GM19463 (cell line): Measurements from ENCODE around the gene SYPL1.

Experiments
- ATAC-seq: cut with Tn5 transposase; IDR thresholded peaks from one replicate; pipeline ENCODE4 v1.9.1; 2021; ENCODE audit warnings: mild to moderate bottlenecking, moderate library complexity; ENCODE audit not compliant: unreplicated experiment

SYPL1 gene

DNA sequence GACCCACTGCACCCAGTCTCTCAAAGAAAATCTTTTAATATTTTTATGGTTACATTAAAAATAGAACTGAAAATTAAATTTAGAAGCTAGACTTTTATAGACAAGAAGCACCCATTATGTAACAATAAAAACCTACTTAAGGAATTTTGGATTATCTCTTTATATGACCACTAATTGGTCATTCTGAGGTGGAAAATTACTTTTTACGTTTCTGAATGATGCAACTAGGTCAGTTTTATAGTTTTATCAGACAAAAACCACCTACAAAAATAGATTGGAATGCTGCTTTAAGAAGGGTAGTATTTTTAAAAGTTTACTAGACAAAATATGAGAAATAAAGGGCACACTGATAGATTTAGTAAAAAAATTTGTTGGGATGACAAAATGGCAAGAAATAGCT lies 16.5 kb downstream of the SYPL1 start:
- no peak for ATAC-seq

DNA sequence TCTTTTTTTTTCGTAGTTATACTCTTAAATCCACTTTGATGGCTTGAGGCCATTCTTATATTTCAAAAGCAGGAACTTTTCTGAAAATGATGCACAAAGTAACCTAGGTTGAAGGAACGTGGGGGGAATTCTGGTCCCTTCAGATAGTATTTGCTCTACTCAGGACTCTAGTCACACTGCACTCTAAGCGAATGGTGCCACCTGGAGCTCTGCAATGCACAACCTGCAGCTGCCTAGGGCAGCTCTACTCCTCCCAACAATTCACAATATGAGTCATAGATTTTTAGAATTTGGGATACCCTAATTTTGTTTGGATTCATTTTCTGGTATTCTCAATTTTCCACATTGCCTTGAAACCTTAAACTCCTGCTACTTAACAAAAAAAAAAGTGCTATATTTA lies 17.3 kb downstream of the SYPL1 start:
- no peak for ATAC-seq

DNA sequence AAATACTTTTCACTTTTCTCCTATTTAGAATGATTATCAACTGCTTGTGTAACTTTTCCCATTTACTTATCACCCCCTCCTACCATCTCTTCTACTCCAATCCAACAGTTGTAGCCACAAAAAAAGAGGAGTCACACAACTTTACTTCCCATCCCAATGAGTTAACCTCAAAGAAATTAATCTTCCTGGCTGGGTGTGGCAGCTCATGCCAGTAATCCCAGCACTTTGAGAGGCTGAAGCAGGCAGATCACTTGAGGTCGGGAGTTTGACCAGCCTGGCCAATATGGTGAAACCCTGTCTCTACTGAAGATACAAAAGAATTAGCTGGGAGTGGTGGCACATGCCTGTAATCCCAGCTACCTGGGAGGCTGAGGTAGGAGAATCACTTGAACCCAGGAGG lies 19.9 kb downstream of the SYPL1 start:
- no peak for ATAC-seq

DNA sequence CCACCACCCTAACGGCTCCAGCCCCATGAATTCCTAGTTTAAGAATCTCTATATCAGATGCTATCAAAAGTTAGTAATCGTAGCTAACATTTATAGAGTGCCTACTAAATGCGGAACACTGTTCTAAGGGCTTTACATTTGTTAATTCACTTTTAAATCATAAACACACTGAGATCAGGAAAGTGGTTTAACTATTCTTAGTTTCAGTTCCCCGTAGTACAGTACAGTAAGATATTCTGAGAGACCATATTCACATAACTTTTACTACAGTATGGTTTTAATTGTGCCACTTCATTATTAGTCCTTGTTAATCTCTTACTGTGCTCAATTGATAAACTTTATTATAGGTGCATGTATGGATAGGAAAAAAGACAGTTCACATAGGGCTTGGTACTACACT lies 22.5 kb downstream of the SYPL1 start:
- ATAC-seq = peak; percentile 92

DNA sequence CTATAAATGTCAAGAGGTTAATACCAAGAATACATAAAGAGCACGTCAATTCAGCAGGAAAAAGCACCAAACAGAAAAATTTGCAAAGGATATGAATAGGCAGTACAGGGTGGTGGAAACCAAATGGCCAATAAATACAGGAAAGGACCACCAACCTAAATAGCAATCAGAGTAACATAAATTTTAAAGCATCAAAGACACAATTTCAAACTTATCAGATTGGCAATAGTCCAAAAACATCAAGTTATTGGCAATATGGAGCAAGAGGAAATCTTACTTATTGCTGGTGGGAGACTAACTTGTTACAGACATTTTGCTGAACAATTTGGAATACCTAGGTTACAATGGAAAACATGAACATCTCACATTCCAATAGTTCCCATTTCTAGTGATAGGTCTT lies 24.1 kb downstream of the SYPL1 start:
- ATAC-seq = no peak

DNA sequence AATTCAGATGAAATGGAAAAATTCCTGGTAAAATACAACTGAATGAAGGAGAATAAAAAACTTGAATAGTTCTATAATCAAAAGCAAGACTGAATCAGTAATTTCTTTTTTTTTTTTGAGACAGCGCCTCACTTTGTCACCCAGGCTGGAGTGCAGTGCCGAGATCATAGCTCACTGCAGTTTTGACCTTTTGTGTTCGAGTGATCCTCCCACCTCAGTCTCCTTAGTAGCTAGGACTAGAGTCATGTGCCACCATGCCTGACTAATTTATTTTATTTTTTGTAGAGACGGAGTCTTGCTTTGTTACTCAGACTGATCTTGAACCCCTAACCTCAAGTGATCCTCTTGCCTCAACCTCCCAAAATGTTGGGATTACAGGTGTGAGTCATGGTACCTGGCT lies 26.1 kb downstream of the SYPL1 start:
- no peak for ATAC-seq

DNA sequence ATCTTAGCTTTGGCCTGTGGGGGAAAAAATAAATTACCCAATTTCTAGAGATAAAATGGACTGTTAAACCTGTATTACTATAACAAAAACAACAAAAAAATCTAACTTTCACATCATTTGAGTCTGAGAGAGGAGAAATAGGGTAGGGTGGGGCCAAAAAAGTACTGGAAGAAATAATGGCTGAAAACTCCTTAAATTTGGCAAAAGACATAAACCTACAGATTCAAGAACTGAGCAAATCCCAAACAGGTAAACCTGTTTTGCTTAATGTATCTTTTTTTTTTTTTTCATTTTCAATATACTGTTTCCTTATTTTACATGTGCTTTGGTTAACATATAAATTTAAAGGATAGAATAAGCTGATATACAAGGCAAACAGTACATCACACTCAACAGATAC lies 27.1 kb downstream of the SYPL1 start:
- no peak for ATAC-seq

DNA sequence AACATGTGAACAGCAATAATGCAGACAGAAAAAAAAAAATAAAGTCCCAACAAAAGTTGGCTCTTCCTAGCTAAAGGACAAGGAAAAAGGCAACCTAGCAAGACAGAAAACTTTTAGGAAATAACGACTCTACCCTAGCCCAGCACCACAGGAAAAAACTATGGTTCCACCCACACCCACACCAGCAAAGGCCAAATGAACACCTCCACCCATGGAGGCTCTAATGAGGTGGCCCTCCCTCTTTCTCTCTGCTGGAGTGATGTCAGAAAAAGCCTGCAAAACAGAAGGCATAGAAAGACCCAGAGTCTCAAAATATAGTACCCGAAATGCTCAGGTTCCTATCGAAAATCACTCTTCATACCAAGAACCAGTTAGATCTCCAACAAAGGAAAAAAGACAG lies 28.4 kb downstream of the SYPL1 start:
- ATAC-seq = no peak

DNA sequence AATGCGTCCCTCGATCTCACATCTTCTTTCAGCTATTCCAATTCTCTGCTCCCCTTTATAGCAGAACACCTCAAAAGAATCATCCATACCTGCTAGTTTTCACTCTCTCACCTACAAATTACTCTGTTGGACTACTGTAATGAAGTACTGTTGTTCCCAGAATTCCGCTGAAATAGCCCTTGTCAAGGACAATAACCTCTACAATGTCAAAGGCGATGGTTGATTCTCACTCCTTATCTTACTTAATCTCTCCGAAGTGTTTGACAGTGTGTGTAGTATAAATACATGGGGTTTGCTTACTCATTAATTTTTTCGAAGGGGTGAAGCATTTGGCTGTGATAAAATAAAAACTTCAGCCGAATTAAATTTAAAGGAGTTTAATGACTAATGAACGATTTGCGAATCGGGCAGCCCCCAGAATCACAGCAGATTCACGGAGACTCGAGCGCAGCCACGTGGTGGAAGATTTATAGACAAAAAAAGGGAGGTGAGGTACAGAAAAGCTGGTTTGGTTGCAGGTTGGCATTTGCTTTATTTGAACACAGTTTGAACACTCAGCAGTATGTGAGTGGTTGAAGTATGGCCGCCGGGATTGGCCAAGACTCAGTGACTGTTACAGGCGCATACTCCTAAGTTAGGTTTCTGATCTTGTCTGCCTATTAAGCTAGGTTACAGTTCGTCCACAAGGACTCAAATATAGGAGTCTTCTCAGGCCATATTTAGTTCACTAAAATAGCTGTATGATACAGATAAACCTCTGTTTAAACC lies 29.8 kb downstream of the SYPL1 start:
- no peak for ATAC-seq

DNA sequence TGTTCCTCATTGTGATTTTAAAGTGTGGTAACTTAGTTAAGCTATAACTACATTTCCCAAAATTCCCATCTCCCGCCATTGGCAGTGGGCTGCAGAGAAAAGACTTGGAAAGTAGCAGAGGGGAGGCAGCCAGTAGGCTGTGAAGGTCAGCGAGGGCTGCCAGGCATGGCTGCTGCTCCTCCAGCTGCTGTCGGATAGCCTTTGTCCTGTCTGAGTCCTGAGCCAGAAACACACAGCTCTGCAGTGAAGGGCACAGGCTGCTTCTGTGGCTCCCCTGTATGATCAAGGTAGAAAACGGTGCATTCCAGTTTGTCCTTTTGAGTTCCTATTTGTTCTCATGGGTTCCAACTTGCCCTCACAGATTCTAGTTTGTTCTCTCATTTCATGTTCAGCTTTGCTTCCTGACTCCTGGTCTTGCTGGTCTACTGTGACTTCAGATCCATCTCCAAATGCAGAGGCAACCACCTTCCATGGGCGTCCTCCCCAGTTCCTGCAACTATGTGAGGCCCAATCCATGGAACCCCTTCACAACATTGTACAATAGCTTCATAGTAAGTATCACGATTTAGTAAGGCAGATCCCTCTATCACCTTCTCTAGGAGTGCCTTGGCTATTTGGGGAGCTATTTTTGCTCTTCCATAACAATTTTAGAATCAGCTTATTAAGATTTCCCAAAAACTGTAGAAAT lies 31.7 kb downstream of the SYPL1 start:
- no peak for ATAC-seq

DNA sequence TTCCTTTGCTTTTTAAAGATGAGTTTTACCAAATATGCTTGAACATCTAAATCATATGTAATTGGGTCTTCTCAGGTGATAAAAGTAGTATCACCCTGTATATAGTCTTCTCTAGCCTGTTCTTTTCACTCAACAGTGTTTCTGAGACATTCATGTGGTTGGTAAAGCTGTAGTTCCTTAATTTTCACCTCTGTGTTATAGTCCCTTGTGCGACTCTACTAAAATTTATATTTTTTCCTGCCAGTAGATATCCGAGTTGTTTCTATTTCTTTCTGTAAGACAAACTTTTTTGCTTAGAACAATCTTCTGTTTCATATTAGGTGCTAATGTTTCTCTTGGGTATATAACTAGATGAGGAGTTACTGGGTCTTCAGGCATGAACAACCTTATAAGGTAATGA lies 35.6 kb downstream of the SYPL1 start:
- ATAC-seq = no peak

DNA sequence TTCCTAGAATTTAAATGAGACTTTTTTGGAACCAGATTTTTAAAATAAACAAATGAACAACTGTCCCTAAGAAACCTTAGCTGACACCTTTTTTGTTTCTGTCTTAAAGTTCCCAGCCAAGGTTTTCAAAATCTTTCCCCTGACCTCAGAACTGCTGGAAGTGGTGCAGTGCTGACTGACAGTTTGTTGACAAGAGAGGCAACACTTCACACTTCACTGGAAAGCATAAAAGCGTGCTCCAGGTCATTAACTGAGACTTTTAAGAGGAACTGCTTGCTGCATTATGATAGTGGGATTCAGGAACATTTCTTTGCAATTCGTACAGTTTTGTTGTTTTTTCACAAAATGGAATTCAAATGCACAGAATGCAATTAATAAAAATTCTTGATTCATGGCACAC lies 36.2 kb downstream of the SYPL1 start:
- no peak for ATAC-seq

DNA sequence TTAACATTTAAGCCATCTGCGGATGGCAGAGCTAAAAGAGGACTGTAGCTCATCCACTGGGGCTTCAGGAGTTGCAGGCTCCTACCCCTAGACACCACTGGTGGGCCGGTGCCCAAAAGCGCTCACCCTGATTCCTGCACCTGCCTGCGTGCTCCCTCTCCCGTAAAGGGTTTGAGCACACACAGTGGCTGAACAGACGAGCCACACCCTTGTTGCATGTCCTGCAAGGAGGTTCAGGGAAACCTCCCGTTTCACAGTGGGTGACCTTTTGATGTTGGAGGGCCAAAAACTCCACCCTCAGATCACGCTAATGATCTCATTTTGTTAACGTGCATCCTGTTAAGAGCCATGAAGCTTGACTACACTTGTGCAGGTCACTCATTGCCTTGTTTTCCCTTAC lies 37.9 kb downstream of the SYPL1 start:
- no peak for ATAC-seq

DNA sequence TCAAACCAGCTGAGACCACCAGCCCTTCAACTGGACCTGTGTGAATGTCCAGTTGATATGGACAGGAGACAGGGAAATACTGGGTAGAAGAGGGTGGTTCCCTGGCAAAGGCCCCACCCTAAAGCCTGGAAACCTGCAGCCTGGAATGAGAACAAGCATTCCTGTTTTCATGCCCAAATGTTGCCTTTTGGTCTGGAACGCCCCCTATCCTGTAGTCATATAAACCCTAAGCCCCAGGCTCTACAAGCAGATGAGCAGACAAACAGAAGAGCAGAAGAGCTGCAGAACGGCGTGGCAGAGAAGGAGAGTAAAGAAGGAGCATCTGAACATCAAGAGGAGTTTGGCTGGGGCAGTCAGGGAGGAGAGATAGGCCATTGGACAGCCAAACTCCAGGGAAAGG lies 38.4 kb downstream of the SYPL1 start:
- ATAC-seq = no peak

DNA sequence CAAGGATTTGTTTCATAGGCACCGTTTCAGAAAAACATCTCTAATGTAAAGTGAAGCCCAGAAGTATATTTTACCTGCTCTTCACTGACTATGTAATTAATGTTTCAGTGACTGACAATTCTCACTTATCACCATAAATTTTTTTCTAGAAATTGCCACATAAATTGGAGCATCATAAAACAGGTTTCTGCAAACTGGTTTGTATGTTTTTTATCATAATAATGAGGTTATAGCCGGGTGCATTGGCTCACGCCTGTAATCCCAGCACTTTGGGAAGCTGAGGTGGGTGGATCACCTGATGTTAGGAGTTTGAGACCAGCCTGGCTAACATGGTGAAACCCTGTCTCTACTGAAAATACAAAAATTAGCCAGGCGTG lies 39.4 kb downstream of the SYPL1 start:
- no peak for ATAC-seq

DNA sequence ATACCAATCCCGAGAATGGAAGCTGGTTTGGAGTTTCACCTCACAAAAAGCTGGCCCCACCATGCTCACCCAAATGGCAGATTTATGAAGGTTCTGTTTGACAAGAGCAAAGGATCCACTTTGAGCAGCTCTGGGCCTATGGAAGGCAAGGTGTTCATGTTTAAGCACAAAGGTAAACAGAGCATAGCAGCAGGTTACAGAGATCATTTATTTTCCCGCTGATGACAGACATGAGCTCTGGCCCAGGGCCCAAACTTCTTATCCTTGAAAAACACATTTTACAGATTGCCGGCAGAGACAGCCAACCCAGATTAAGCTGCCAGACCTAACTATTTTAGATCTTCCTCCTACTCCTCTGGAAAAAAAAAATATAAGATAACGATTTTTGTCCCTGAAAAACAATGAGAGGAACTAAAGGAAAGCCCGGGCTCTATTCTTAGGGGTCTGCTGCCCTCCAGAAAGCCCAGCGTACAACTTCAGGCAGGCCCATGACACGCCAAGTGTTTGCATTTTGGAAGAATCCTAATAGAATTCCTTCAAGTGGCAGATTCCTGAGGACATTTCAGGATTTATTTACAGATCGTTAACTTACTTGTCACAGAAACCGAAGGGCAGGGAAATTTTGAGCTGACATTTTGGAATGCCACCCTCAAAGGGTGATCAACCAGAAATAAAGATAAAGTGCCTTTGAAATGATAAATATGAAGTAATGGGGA lies 40.0 kb downstream of the SYPL1 start:
- ATAC-seq = no peak

DNA sequence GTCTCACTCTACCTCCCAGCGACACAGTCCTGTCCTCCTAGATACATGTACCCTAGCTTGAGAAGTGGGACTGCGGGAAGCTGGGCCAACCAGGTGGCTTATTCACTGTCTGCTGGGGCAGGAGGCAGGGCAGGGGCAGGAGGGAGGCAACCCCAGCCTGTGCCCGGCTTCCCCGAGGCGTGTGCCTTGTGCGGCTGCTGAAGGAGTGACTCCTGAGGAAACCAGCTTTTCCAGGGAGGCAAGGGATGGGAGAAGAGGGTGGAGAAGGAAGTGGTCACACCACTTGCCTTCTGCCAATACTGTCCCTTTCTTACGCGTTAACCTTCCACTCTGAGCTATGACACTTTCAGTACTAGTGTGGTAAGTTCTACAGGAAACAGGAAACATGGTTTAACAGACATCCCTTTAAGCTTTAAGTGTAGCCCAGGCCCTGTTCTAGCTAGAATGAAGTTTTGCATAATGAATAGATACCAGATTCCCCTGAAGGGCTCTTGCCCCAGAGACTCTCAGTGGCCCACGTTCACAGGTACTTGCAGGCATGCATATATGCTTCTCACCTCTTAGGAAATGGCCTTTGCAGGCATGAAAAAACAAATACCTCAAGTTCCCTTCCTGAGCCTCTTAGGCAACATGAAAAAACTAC lies 40.6 kb downstream of the SYPL1 start:
- peak; percentile 95 for ATAC-seq

DNA sequence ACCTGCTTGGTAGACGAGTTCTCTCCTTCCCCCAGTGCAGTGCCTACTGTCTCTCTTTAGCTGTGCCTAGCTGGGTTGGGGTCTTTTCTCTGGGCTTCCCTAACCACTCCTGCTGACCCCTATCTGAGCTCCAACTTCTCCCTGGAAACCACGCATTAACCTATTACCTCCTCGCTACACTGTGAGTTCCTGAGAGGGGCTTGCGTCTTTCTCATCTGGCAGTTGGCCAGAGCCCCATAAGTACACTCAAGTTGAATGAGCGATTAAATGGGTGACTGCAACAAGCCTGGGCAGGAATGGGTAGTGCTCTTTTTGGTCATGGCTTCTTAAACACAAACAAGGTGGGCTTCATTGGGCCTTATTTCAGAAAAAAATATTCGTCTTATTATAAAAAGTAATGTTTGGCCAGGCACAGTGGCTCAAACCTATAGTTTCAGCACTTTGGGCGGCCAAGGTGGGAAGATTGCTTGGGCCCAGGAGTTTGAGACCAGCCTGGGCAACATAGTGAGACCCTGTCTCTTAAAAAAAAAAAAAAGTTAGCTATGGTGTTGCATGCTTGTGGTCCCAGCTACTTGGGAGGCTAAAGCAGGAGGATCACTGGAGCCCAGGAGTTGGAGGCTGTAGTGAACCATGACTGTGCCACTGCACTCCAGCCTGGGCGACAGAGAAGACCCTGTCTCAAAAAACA lies 41.4 kb downstream of the SYPL1 start:
- ATAC-seq = no peak

DNA sequence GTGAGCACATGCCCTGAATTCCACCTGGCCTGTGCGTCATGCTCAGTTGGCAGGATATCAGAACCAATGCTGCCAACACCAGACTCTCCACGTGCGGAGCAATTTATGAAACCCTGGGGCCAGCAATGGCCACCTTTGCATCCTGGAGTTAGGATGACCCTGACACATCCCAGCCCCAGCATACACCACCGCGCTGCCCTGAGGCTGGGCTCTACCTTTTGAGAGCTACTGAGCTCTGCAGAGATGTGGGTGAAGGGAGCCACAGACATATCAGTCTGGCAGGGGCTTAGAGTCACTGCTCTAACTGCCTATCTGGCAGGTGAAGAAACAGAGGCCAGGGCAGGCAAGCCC lies 41.9 kb downstream of the SYPL1 start:
- no peak for ATAC-seq

DNA sequence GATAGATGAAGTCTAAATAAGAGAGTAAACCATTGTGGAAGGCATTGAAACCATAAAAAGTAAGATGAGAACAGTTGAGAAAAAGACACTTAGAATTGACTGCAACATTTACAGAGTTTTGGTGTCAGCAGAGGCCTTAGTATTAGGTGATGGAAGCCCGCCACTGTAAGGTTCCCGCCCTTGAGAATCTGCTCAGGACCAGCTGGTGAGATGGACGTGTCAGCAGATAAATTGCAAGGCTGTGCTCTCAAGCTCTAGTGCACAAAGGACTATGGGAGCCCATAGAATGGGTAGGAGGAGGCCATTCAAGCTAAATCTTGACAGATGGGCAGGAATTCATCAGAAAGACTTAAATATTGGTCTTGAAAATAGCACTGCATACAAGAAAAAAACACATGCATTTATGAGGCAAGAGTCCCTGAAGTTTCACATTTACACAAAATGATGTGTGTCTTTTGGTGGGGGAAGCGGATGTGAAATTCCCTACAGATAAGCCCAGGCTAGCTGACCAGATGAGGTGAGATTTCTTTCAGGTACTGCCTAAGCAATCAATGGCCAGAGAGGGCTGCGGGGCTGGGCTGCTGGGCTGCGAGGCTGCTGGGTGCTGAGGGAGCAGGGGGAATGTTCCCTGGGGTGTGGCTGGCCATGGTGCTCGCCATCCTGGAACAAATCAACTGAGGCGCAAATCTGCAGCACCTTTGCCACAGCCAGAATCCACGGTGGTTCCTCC lies 42.5 kb downstream of the SYPL1 start:
- ATAC-seq = no peak

DNA sequence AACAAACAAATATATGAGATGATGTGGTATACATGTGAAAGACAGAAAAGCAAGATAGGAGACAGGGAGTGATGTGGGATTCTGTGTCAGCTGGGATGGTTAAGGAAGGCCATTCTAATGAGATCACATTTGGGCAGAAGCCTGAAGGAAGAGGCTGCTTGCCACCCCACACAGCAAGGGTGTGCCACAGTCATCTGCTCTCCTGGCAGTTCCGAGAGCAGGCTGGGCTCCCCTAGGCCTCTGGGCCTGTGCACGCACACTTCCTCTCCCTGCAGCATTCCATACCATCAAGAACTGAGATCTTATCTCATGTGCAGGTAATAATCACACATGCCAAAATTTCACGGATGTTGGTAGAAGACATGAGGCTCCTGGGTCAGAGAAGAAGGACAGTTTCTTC lies 43.1 kb downstream of the SYPL1 start:
- ATAC-seq = no peak
